Suppressor macrophage (primary cell): Measurements from ENCODE around the gene BPIFA2.

ENCODE experiments used
- DNase-seq, 4 experiments: peaks; one replicate each; pipeline ENCODE4 v3.0.0-alpha.2; 2020 to 2022

BPIFA2 gene

GRCh38 chr20:33202451-33202850, 34.5 kb downstream of the BPIFA2 start:
- DNase-seq, result no peak

GRCh38 chr20:33203444-33203843, 35.5 kb downstream of the BPIFA2 start:
- no peak for DNase-seq

DNA sequence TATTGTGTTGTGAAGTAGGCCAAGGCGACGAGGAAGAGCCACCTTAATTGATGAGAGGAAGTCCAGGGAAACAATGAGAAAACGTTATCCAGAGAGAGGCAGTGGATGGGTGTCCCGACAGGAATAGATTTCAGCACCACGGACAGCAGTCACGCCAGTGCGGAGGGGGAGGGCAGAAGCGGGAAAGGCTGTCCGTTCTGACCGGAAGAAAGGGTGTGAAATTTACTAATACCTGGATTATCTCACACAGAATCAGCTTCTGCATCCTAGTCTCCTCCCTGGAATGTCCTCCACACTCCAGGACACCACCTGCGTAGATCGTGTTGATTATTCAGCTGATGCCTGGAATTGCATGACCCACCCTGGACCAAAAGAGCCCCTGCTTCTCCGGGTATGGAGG, 41.8 kb downstream of the BPIFA2 start:
- peak; percentile 61 to 83 (median 74) for DNase-seq

DNA sequence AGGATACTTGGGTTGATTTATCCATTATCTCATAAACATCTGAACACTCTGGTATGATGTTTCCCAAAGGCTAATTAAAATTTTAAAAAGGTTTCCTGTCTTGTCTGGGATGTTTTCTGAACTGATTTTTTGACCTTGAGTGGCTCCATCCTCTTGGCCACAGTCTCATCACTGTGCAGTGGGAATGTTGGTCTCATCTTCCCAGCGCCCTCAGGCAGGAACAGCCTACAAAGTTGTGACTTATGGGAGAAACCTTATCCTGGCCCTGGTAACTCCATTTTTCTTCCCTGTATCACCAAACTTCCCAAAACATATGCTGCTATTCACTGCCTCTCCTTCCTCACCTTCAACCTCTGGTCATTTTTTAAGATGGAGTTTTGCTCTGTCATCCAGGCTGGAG, 42.4 kb downstream of the BPIFA2 start:
- no peak for DNase-seq

DNA sequence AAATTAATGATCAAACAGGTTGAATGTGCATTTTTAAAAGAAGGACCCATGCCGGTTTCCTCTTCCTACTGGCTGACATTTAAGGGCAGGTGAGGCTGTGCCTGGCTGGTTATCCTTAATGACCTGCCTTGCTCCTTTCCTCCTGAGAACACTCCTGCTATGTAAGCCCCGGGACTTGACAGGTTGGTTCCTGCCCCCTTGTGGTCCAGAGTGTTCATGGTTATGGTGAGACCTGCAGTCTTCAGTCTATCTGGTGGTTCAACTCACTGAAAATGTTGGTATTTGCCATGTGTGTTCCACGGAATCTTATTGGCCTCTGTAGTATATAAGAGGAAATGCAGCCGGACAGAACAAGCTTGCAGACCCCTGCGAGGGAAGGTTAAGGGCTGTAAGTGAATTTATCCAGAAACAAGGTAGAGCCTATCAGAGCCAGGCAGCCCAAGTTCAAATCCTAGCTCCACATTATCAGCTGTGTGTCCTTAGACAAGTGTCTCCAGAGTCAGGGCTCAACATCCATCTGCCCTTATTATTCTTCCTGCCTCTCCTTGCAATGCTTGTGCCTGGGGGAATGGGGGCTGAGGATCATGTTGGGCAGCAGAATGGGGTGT, 44.0 kb downstream of the BPIFA2 start:
- peak; percentile 28 to 54 (median 40) for DNase-seq

DNA sequence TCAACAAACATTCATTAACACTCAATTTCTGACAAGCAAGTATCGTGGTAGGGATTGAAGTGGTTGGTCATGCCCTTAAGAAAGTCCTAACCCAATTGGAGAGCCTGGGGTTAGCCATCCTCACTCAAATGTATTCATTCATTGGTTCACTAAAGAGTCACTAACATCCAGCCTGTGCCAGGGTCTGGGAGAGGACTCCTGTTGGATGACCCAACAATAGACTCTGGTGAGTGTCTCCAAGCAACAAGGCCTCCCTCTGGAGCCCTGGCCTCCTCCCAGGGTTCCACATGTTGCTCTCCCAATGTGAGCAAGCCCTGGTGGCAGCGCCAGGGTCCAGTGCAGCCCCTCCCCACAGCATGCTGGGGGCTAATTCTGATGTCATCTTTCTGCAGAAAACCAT, 49.1 kb downstream of the BPIFA2 start, which contains the start of gene BPIFA3:
BPIFA3 (plus strand) TSS at position 301 of the 400 bp plus-strand sequence. CDS start 185 bp downstream, outside the sequence.
- no peak for DNase-seq

DNA sequence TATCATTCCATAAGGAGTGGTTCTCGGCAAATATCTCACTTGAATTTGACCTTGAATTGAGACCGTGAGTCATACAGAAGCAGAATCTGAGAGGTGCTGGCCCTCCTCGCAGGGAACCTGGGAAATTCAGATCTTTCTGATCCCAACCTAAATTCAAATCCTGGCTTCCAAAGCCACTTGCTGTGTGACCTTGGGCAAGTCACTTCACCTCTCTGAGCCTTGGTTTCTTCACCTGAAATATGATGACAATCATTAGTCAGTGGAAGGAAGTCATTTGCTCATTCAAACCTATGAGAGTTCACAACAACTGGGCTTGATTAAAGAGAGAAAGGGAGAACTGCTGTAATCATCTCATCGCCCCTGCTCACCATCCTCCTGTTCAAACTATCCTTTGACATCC, 56.4 kb downstream of the BPIFA2 start:
- no peak for DNase-seq

DNA sequence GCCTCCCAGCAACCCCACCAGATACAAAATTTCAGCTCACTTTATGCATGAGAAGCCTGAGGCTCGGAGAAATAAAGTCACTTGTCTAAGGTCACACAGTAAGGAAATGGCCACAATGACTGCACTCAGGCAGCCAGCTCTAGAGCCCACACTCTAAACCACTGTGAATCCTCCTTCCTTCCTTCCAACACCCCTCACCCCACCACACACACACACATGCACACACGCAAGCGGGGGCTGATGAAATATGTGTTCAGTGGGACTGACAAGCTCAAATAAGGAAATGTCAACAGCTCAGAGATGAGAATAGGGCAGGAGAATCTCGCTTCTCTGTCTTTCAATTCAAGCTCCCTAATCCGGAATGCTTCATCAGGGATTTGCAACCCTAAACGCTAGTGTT, 61.9 kb downstream of the BPIFA2 start:
- peak; percentile 44 to 72 (median 50) for DNase-seq
